Measurements from ENCODE around the gene TTC23L.

TTC23L gene

GRCh38 chr5:34847056-34847455 lies 8.1 kb downstream of the TTC23L start:
- Histone ChIP-seq H3K4me2 (ENCODE audit: insufficient read depth, low read length, poor library complexity, severe bottlenecking) (no peak overlapping the region), H2AFZ (ENCODE audit: low read length) (no peak overlapping the region), H2BK12ac (ENCODE audit: low read length) (no peak overlapping the region), H3K9me3 (replicated peaks in 1 of 2; ENCODE audit: control insufficient read depth in 2 of 2, insufficient read depth in 1 of 2, low read depth in 1 of 2, low read length in 2 of 2) (peaks cover 1 to 22% of the 10 kb centered on the region in 2 donors), H2AK5ac (ENCODE audit: low read depth, low read length) (no peak overlapping the region), H3K14ac (ENCODE audit: low read length) (no peak overlapping the region), H3K4ac (ENCODE audit: low read length) (no peak overlapping the region), H4K8ac (ENCODE audit: low read depth, low read length) (no peak overlapping the region), H3K18ac (ENCODE audit: low read length) (no peak overlapping the region), H3K79me1 (ENCODE audit: low read depth, low read length) (no peaks in the 10 kb centered on the region), H3K27me3 (ENCODE audit: control insufficient read depth in 3 of 3, insufficient read depth in 3 of 3, low read depth in 1 of 3, low read length in 3 of 3) (no peaks in the 10 kb centered on the region), H4K91ac (ENCODE audit: low read depth, low read length, poor library complexity) (no peak overlapping the region), H3K4me1 (ENCODE audit: control insufficient read depth in 2 of 2, insufficient read depth in 1 of 2, low read depth in 1 of 2, low read length in 2 of 2) (peaks cover 0 to 7% of the 10 kb centered on the region in 2 donors), H3K36me3 (replicated peaks in 1 of 2; ENCODE audit: control insufficient read depth in 2 of 2, insufficient read depth in 2 of 2, low read length in 2 of 2) (peaks cover 0 to 2% of the 10 kb centered on the region in 2 donors), H3K9ac (ENCODE audit: low read depth, low read length, poor library complexity) (no peak overlapping the region), H2BK5ac (ENCODE audit: low read length) (no peak overlapping the region), H3K4me3 (ENCODE audit: low read length in 2 of 2) (no peak overlapping the region), H2BK15ac (ENCODE audit: low read length) (no peak overlapping the region), H2BK120ac (ENCODE audit: low read depth, low read length) (no peak overlapping the region), H3K23ac (ENCODE audit: low read depth, low read length, poor library complexity) (no peak overlapping the region), H3K27ac (replicated peaks; ENCODE audit: low read length) (no peak overlapping the region)
- DNase-seq (ENCODE audit: low spot score) = no peak

GRCh38 chr5:34847552-34847951 lies 8.6 kb downstream of the TTC23L start:
- H3K23ac ChIP-seq (ENCODE audit: low read depth, low read length, poor library complexity) = no peak overlapping the region
- H3K14ac ChIP-seq (ENCODE audit: low read length) = no peak overlapping the region
- H2BK15ac ChIP-seq (ENCODE audit: low read length) = no peak overlapping the region
- no peak overlapping the region for H4K91ac ChIP-seq (ENCODE audit: low read depth, low read length, poor library complexity)
- no peak overlapping the region for H2BK12ac ChIP-seq (ENCODE audit: low read length)
- H3K9me3 ChIP-seq (replicated peaks in 1 of 2; ENCODE audit: control insufficient read depth in 2 of 2, insufficient read depth in 1 of 2, low read depth in 1 of 2, low read length in 2 of 2) = peaks cover 1 to 18% of the 10 kb centered on the region in 2 donors
- peaks cover 0 to 3% of the 10 kb centered on the region in 2 donors for H3K4me1 ChIP-seq (ENCODE audit: control insufficient read depth in 2 of 2, insufficient read depth in 1 of 2, low read depth in 1 of 2, low read length in 2 of 2)
- H3K9ac ChIP-seq (ENCODE audit: low read depth, low read length, poor library complexity) = no peak overlapping the region
- no peak overlapping the region for H2BK5ac ChIP-seq (ENCODE audit: low read length)
- H2AFZ ChIP-seq (ENCODE audit: low read length) = no peak overlapping the region
- peaks cover 0 to under 1% of the 10 kb centered on the region in 2 donors for H3K36me3 ChIP-seq (replicated peaks in 1 of 2; ENCODE audit: control insufficient read depth in 2 of 2, insufficient read depth in 2 of 2, low read length in 2 of 2)
- H3K27ac ChIP-seq (replicated peaks; ENCODE audit: low read length) = no peak overlapping the region
- H3K27me3 ChIP-seq (ENCODE audit: control insufficient read depth in 3 of 3, insufficient read depth in 3 of 3, low read depth in 1 of 3, low read length in 3 of 3) = no peaks in the 10 kb centered on the region
- no peak overlapping the region for H2AK5ac ChIP-seq (ENCODE audit: low read depth, low read length)
- H3K79me1 ChIP-seq (ENCODE audit: low read depth, low read length) = no peaks in the 10 kb centered on the region
- H3K4me2 ChIP-seq (ENCODE audit: insufficient read depth, low read length, poor library complexity, severe bottlenecking) = no peak overlapping the region
- no CpG with 5 or more reads among the region's 4 CpGs for WGBS, 2 donors (ENCODE audit: extremely low coverage in 2 of 2, insufficient read length in 2 of 2, insufficient replicate concordance in 1 of 2)
- no peak overlapping the region for H2BK120ac ChIP-seq (ENCODE audit: low read depth, low read length)
- H3K4me3 ChIP-seq (ENCODE audit: low read length in 2 of 2) = no peak overlapping the region
- no peak overlapping the region for H4K8ac ChIP-seq (ENCODE audit: low read depth, low read length)
- no peak for DNase-seq (ENCODE audit: low spot score)
- H3K4ac ChIP-seq (ENCODE audit: low read length) = no peak overlapping the region
- H3K18ac ChIP-seq (ENCODE audit: low read length) = no peak overlapping the region

- Histone ChIP-seq H2AFZ (ENCODE audit: low read length) (no peak overlapping the region), H2BK15ac (ENCODE audit: low read length) (no peak overlapping the region), H3K14ac (ENCODE audit: low read length) (no peak overlapping the region), H3K9me3 (replicated peaks in 1 of 2; ENCODE audit: control insufficient read depth in 2 of 2, insufficient read depth in 1 of 2, low read depth in 1 of 2, low read length in 2 of 2) (peaks cover 1 to 13% of the 10 kb centered on the region in 2 donors), H2AK5ac (ENCODE audit: low read depth, low read length) (no peak overlapping the region), H4K91ac (ENCODE audit: low read depth, low read length, poor library complexity) (no peak overlapping the region), H3K23ac (ENCODE audit: low read depth, low read length, poor library complexity) (no peak overlapping the region), H3K27ac (replicated peaks; ENCODE audit: low read length) (no peak overlapping the region), H4K8ac (ENCODE audit: low read depth, low read length) (no peak overlapping the region), H2BK12ac (ENCODE audit: low read length) (no peak overlapping the region), H3K27me3 (ENCODE audit: control insufficient read depth in 3 of 3, insufficient read depth in 3 of 3, low read depth in 1 of 3, low read length in 3 of 3) (no peaks in the 10 kb centered on the region), H3K4me3 (ENCODE audit: low read length in 2 of 2) (no peak overlapping the region), H3K4me1 (ENCODE audit: control insufficient read depth in 2 of 2, insufficient read depth in 1 of 2, low read depth in 1 of 2, low read length in 2 of 2) (no peaks in the 10 kb centered on the region), H3K4me2 (ENCODE audit: insufficient read depth, low read length, poor library complexity, severe bottlenecking) (no peak overlapping the region), H3K4ac (ENCODE audit: low read length) (no peak overlapping the region), H2BK120ac (ENCODE audit: low read depth, low read length) (no peak overlapping the region), H3K36me3 (replicated peaks in 1 of 2; ENCODE audit: control insufficient read depth in 2 of 2, insufficient read depth in 2 of 2, low read length in 2 of 2) (no peaks in the 10 kb centered on the region), H3K18ac (ENCODE audit: low read length) (no peak overlapping the region), H3K79me1 (ENCODE audit: low read depth, low read length) (no peaks in the 10 kb centered on the region), H2BK5ac (ENCODE audit: low read length) (no peak overlapping the region), H3K9ac (ENCODE audit: low read depth, low read length, poor library complexity) (no peak overlapping the region)
- WGBS, 2 donors (ENCODE audit: extremely low coverage in 2 of 2, insufficient read length in 2 of 2, insufficient replicate concordance in 1 of 2) = no CpG with 5 or more reads among the region's 2 CpGs
- DNase-seq (ENCODE audit: low spot score) = no peak
These were observed 9.3 kb downstream of the TTC23L start for GRCh38 chr5:34848230-34848629.

- Histone ChIP-seq H3K27me3 (ENCODE audit: control insufficient read depth in 3 of 3, insufficient read depth in 3 of 3, low read depth in 1 of 3, low read length in 3 of 3) (no peaks in the 10 kb centered on the region), H3K36me3 (replicated peaks in 1 of 2; ENCODE audit: control insufficient read depth in 2 of 2, insufficient read depth in 2 of 2, low read length in 2 of 2) (no peaks in the 10 kb centered on the region), H3K4ac (ENCODE audit: low read length) (no peak overlapping the region), H2BK120ac (ENCODE audit: low read depth, low read length) (no peak overlapping the region), H3K4me3 (ENCODE audit: low read length in 2 of 2) (no peak overlapping the region), H2BK12ac (ENCODE audit: low read length) (no peak overlapping the region), H2AFZ (ENCODE audit: low read length) (no peak overlapping the region), H4K8ac (ENCODE audit: low read depth, low read length) (no peak overlapping the region), H3K14ac (ENCODE audit: low read length) (no peak overlapping the region), H2AK5ac (ENCODE audit: low read depth, low read length) (no peak overlapping the region), H3K9me3 (replicated peaks in 1 of 2; ENCODE audit: control insufficient read depth in 2 of 2, insufficient read depth in 1 of 2, low read depth in 1 of 2, low read length in 2 of 2) (peaks cover 1 to 6% of the 10 kb centered on the region in 2 donors), H3K9ac (ENCODE audit: low read depth, low read length, poor library complexity) (no peak overlapping the region), H3K4me2 (ENCODE audit: insufficient read depth, low read length, poor library complexity, severe bottlenecking) (no peak overlapping the region), H3K79me1 (ENCODE audit: low read depth, low read length) (no peaks in the 10 kb centered on the region), H3K23ac (ENCODE audit: low read depth, low read length, poor library complexity) (no peak overlapping the region), H4K91ac (ENCODE audit: low read depth, low read length, poor library complexity) (no peak overlapping the region), H2BK5ac (ENCODE audit: low read length) (no peak overlapping the region), H3K4me1 (ENCODE audit: control insufficient read depth in 2 of 2, insufficient read depth in 1 of 2, low read depth in 1 of 2, low read length in 2 of 2) (peaks cover 0 to 8% of the 10 kb centered on the region in 2 donors), H2BK15ac (ENCODE audit: low read length) (no peak overlapping the region), H3K27ac (replicated peaks; ENCODE audit: low read length) (no peak overlapping the region), H3K18ac (ENCODE audit: low read length) (no peak overlapping the region)
- WGBS, 2 donors (ENCODE audit: extremely low coverage in 2 of 2, insufficient read length in 2 of 2, insufficient replicate concordance in 1 of 2) = no CpG with 5 or more reads among the region's 3 CpGs
- no peak for DNase-seq (ENCODE audit: low spot score)
These were observed 10.3 kb downstream of the TTC23L start for GRCh38 chr5:34849253-34849652.
